GM10248 (cell line): ENCODE results near the gene DNAJC2.
A peak's percentile ranks its signal among the peaks of the same experiment; 100 is the strongest.

ENCODE experiments used
- CTCF ChIA-PET: fragments of 300-600 bp; sonication (Branson Sonifier 250); formaldehyde crosslinking; extraction: SDS; loops from one replicate; lab custom pipeline; 2021; ENCODE audit warnings: antibody characterized with exemption; lab: Yijun Ruan, JAX
- POLR2A ChIA-PET: fragments of 350-650 bp; sonication (Branson Sonifier 250); formaldehyde crosslinking; extraction: SDS; loops from one replicate; lab custom pipeline; 2020; ENCODE audit warnings: antibody characterized with exemption; lab: Yijun Ruan, JAX
- DNase-seq: peaks from one replicate; pipeline ENCODE4 v3.0.0; 2012; ENCODE audit errors: extremely low spot score
- CTCF ChIP-seq: IDR thresholded peaks from 2 replicates; pipeline ENCODE4 v1.5.1; 2012; ENCODE audit warnings: mild to moderate bottlenecking, low read depth; ENCODE audit errors: extremely low read depth, missing control alignments, control extremely low read depth

Gene DNAJC2

GRCh38 chr7:103349805-103350204 lies 5.2 kb upstream of the DNAJC2 start:
- TF ChIP-seq CTCF, result no peak
- POLR2A ChIA-PET, result no interaction called here
- no peak for DNase-seq
- CTCF ChIA-PET, result interaction anchor here (3.2 kb wide), 1 partner anchor 8 kb away, joined by 10 read pairs; no protein-coding TSS in a partner anchor

GRCh38 chr7:103348959-103349358 lies 4.4 kb upstream of the DNAJC2 start:
- CTCF ChIA-PET, result interaction anchor here (1.1 to 3.2 kb wide), 3 partner anchors 9 to 36 kb away, joined by 3 to 10 read pairs (median 3); no protein-coding TSS in a partner anchor
- DNase-seq, result no peak
- no peak for TF ChIP-seq CTCF
- POLR2A ChIA-PET, result no interaction called here

- no peak for TF ChIP-seq CTCF
- ChIA-PET POLR2A (interaction anchor here (1.0 kb wide), 1 partner anchor 55 kb away, joined by 3 read pairs; no protein-coding TSS in a partner anchor), CTCF (interaction anchor here (1.1 to 3.2 kb wide), 4 partner anchors 9 to 36 kb away, joined by 3 to 10 read pairs (median 3); no protein-coding TSS in a partner anchor)
- no peak for DNase-seq
Measured at GRCh38 chr7:103348452-103348851, 3.9 kb upstream of the DNAJC2 start.

GRCh38 chr7:103347507-103348267 lies 3.1 kb upstream of the DNAJC2 start, which contains the start of gene PSMC2:
Gene PSMC2, plus strand, starts transcription at chr7:103347643. Its CDS starts 69 bp downstream, at chr7:103347712.
- ChIA-PET CTCF (interaction anchor here (1.1 to 3.2 kb wide), 5 partner anchors 10 to 59 kb away, joined by 3 to 10 read pairs (median 3); no protein-coding TSS in a partner anchor), POLR2A (interaction anchor here (1.0 kb wide), 1 partner anchor 54 kb away, joined by 3 read pairs; no protein-coding TSS in a partner anchor)
- peak; percentile 77 for DNase-seq
- TF ChIP-seq CTCF, result no peak

GRCh38 chr7:103346396-103346795 lies 1.8 kb upstream of the DNAJC2 start:
- ChIA-PET POLR2A (no interaction called here), CTCF (interaction anchor here (1.7 to 3.2 kb wide), 3 partner anchors 9 to 61 kb away, joined by 3 to 10 read pairs (median 5); no protein-coding TSS in a partner anchor)
- DNase-seq, result no peak
- TF ChIP-seq CTCF, result no peak

GRCh38 chr7:103343758-103344452 lies 662 bp downstream of the DNAJC2 start:
- TF ChIP-seq CTCF, result no peak
- ChIA-PET POLR2A (no interaction called here), CTCF (interaction anchor here (0.6 to 1.4 kb wide), 2 partner anchors 13 to 33 kb away, joined by 3 read pairs; no protein-coding TSS in a partner anchor)
- DNase-seq, result peak; percentile 28
